Small intestine (tissue), 7 donors: Measurements from ENCODE around the gene SEL1L. TPM values are rescaled to one million over a fixed set of nuclear protein-coding genes. Genes with fewer than 3 reads are reported as not detected.
"Not testable (repeated sequence)": the region's sequence is repeated elsewhere in the genome, so short reads cannot be mapped to it uniquely, and the experiment has no call there.

Source experiments
- DNase-seq, 2 donors: peaks; one replicate each; pipeline versions ENCODE4 v3.0.0 to v3.0.0-alpha.2; 2013
- FAIRE-seq: peaks from 2 replicates; lab custom pipeline; 2012; peaks lifted over from hg19 to GRCh38; lab: Jason Lieb, UNC
- H3K27ac ChIP-seq, 3 donors: one replicate each; pipeline ENCODE4 v1.5.1; 2013; ENCODE audit warnings: low read length in 2 of 3, mild to moderate bottlenecking in 2 of 3, control low read depth in 1 of 3, inconsistent platforms in 1 of 3, low read depth in 1 of 3, moderate library complexity in 1 of 3
- H3K27me3 ChIP-seq, 3 donors: one replicate each; pipeline ENCODE4 v1.6.1; 2013; ENCODE audit warnings: low read length in 3 of 3, inconsistent platforms in 1 of 3; ENCODE audit not compliant: control insufficient read depth in 3 of 3, insufficient read depth in 3 of 3
- H3K36me3 ChIP-seq, 3 donors: one replicate each; pipeline ENCODE4 v1.6.1; 2013; ENCODE audit warnings: low read length in 3 of 3, inconsistent platforms in 1 of 3, low read depth in 1 of 3, mild to moderate bottlenecking in 1 of 3, moderate library complexity in 1 of 3; ENCODE audit not compliant: control insufficient read depth in 3 of 3, insufficient read depth in 2 of 3
- H3K4me1 ChIP-seq, 3 donors: one replicate each; pipeline ENCODE4 v1.6.1; 2013; ENCODE audit warnings: low read length in 2 of 3, inconsistent platforms in 1 of 3, low read depth in 1 of 3, mild to moderate bottlenecking in 1 of 3, moderate library complexity in 1 of 3; ENCODE audit not compliant: control insufficient read depth in 3 of 3, insufficient read depth in 2 of 3
- H3K4me3 ChIP-seq, 3 donors: one replicate each; pipeline ENCODE4 v1.5.1; 2013; ENCODE audit warnings: low read length in 3 of 3, control low read depth in 1 of 3, inconsistent platforms in 1 of 3, low read depth in 1 of 3, mild to moderate bottlenecking in 1 of 3, moderate library complexity in 1 of 3
- H3K9me3 ChIP-seq, 2 donors: one replicate each; pipeline ENCODE4 v1.6.1; 2013; ENCODE audit warnings: low read depth in 1 of 2, low read length in 1 of 2; ENCODE audit not compliant: control insufficient read depth in 2 of 2, insufficient read depth in 1 of 2
- WGBS, 3 donors: extraction: QIAGEN DNeasy Blood & Tissue Kit; methylation state at CpG; one replicate each; pipeline ENCODE4 v1.1.7; 2013; 5-methylcytosine and 5-hydroxymethylcytosine counted together
- polyA plus RNA-seq, 4 donors: library from polyadenylated mRNA; stranded (reverse) in 3 of 4; unstranded in 1 of 4; fragments of 200-250 nt in 3 of 4; fragments of 120-200 nt in 1 of 4; gene quantifications; one replicate each; pipeline versions ENCODE4 v1.2.1 to v1.2.3, GENCODE V29; 2013
- donor health status: healthy with polysubstance abuse.
- donor health status: control.
- donor health status: control.
- donor health status: Bipolar disorder and iron deficiency.
- donor health status: healthy.

The SEL1L gene
- polyA plus RNA-seq, 4 donors: 7.4 to 63.2 (median 15.5) TPM

DNA sequence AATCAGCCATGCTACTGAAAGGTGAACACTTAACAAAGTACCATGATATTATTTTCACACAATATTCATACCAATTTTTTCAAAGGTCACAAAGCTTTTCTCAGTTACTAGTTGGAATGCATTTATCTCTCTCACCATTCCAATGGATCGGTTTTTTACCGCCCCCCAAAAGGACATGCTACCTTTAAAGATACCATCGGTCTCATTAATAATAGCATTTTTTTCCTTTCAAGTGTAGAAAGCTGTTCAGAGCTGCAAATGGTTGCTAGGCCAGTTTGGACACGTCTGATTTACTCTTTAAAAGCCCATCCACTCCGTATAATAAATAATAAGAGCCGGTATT lies 98.6 kb downstream of the SEL1L start:
- Histone ChIP-seq H3K36me3 (no peaks in the 10 kb centered on the region), H3K4me3 (peak overlapping the region in 2 of 3 donors; percentile 59 to 66), H3K9me3 (no peaks in the 10 kb centered on the region), H3K4me1 (peaks cover 0 to 17% (median 0%) of the 10 kb centered on the region in 3 donors), H3K27ac (no peak overlapping the region), H3K27me3 (peaks cover 0 to 5% (median 0%) of the 10 kb centered on the region in 3 donors)
- 7 to 19% (median 14%) methylated on average over 6 of the region's 6 CpGs for WGBS, 3 donors
- no peak for DNase-seq
- no peak for FAIRE-seq

GRCh38 chr14:81434230-81434629 lies 99.4 kb downstream of the SEL1L start:
- DNase-seq: no peak
- H3K4me1 ChIP-seq: peaks cover 0 to 17% (median 0%) of the 10 kb centered on the region in 3 donors
- H3K4me3 ChIP-seq: no peak overlapping the region
- H3K36me3 ChIP-seq: no peaks in the 10 kb centered on the region
- 47 to 69% (median 68%) methylated on average over 4 of the region's 4 CpGs for WGBS, 3 donors
- H3K9me3 ChIP-seq: no peaks in the 10 kb centered on the region
- peaks cover 0 to 5% (median 0%) of the 10 kb centered on the region in 3 donors for H3K27me3 ChIP-seq
- H3K27ac ChIP-seq: no peak overlapping the region
- FAIRE-seq: no peak

DNA sequence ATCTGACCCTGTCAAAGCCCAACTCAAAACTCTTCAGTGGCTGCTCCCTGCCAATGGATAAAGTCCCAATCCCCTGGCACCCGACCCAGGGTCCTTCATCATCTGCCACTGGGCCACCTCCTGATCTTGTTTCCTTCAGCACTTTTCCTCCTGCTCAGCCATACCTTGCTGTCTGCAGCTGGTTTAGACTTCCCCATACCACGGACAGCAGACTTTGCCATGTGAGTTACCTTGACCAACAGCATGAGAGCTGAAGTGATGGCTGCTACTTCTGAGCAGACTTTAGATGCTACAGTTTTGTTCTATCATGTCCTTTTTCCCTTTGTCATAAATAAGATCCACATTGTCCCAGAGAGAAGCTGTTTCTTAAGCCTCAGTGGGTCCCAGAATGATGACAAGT lies 100.3 kb downstream of the SEL1L start:
- FAIRE-seq (no peak), DNase-seq (no peak)
- H3K9me3 ChIP-seq: no peaks in the 10 kb centered on the region
- 59 to 68% (median 65%) methylated on average over 2 of the region's 2 CpGs for whole genome bisulfite sequencing, 3 donors
- H3K4me3 ChIP-seq: no peak overlapping the region
- H3K27me3 ChIP-seq: peaks cover 0 to 5% (median 0%) of the 10 kb centered on the region in 3 donors
- peaks cover 0 to 17% (median 0%) of the 10 kb centered on the region in 3 donors for H3K4me1 ChIP-seq
- H3K27ac ChIP-seq: no peak overlapping the region
- H3K36me3 ChIP-seq: no peaks in the 10 kb centered on the region

DNA sequence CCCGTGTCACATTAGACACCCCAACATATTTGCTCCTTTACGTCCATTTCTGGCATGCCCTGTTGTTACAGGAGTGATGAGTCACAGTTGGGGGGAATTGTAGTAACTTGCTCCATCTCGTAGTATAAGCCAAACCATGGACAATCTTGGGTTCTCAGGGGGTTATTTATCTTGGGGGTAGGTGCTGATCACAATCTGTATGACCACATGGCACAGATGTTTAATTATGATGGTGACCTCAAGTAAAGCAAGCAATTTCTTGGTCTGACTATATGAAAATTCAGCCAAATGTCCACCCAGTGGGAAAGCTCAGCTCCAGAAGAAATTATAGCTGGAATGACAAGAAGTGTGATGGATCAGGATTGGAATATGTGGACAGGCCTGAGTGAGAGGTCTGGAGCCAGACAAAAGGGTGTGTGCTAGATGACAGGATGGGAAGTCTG lies 101.4 kb downstream of the SEL1L start:
- Histone ChIP-seq H3K27me3 (peaks cover 0 to 5% (median 0%) of the 10 kb centered on the region in 3 donors), H3K4me1 (peaks cover 0 to 12% (median 0%) of the 10 kb centered on the region in 3 donors), H3K9me3 (no peaks in the 10 kb centered on the region), H3K4me3 (no peak overlapping the region), H3K36me3 (no peaks in the 10 kb centered on the region), H3K27ac (no peak overlapping the region)
- DNase-seq (no peak), FAIRE-seq (no peak)
- WGBS, 3 donors: 74 to 86% (median 85%) methylated on average over 3 of the region's 3 CpGs

GRCh38 chr14:81430235-81430634 lies 103.4 kb downstream of the SEL1L start:
- Histone ChIP-seq H3K27ac (no peak overlapping the region), H3K4me3 (no peak overlapping the region), H3K27me3 (peaks cover 0 to 5% (median 0%) of the 10 kb centered on the region in 3 donors), H3K36me3 (peaks cover 0 to 2% (median 0%) of the 10 kb centered on the region in 3 donors), H3K9me3 (no peaks in the 10 kb centered on the region), H3K4me1 (peaks cover 0 to 5% (median 0%) of the 10 kb centered on the region in 3 donors)
- FAIRE-seq: no peak
- WGBS, 3 donors: 81 to 91% (median 87%) methylated on average over 5 of the region's 5 CpGs
- no peak for DNase-seq

DNA sequence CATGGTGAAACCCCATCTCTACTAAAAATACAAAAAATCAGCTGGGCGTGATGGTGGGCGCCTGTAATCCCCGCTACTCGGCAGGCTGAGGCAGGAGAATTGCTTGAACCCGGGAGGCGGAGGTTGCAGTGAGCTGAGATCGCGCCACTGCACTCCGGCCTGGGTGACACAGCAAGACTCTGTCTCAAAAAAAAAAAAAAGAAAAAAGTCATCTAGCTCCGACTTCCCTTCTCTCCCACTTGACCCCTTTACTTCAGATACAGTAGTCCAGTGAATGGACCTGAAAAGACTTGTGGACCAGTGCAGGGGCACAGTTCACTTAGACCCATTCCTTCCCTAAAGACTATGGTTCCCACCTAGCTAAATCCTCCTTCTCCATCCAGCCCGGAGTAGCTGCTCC lies 103.9 kb downstream of the SEL1L start:
- H3K27me3 ChIP-seq, DNase-seq, FAIRE-seq, H3K4me3 ChIP-seq, H3K27ac ChIP-seq, H3K9me3 ChIP-seq, H3K4me1 ChIP-seq, H3K36me3 ChIP-seq: not testable (repeated sequence)
- WGBS, 3 donors: 85 to 93% (median 92%) methylated on average over 9 to 11 of the region's 11 CpGs

- FAIRE-seq (no peak), DNase-seq (no peak)
- Histone ChIP-seq H3K4me3 (no peak overlapping the region), H3K9me3 (no peaks in the 10 kb centered on the region), H3K27me3 (no peaks in the 10 kb centered on the region), H3K27ac (no peak overlapping the region), H3K36me3 (peaks cover 0 to 2% (median 0%) of the 10 kb centered on the region in 3 donors), H3K4me1 (no peaks in the 10 kb centered on the region)
- WGBS, 3 donors: 74 to 100% (median 89%) methylated on average over 1 of the region's 1 CpG
These were observed 104.6 kb downstream of the SEL1L start for GRCh38 chr14:81429028-81429427.

DNA sequence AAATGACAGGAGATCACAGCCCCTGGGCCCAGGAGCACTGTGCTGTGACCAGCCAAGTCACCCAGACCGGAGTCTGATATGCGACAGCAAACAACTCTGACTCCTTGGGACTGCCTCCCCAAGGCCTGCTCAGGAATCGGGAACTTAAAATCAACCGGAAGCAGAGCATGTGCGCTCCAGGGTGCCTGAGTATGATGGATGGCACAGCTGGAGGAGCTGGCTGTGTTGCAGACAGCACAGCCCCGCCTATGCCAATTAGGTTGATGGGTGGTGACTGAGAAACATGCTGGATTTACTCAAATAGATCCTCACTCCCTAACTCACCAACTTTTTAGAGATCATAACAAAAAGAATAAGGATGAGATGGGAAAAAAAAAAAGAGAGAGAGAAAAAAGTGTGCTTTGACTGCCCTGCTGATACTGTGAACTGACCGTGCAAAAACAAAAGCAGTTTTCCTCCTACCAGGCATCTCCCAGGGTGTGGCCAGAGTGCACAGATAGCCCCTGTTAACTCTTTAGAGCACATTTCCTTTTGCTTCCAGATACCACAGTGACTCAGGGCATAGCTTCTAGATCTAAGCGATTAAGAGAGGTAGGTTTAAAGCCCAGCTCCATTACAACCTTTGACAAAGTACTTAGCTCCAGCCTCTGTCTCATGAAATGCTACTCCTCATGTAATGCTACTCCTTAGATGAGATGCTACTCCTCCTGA lies 106.2 kb downstream of the SEL1L start:
- no peak for FAIRE-seq
- no peak overlapping the region for H3K4me3 ChIP-seq
- no peak overlapping the region for H3K27ac ChIP-seq
- peak in 1 of 2 donors; percentile 18 for DNase-seq
- no peaks in the 10 kb centered on the region for H3K4me1 ChIP-seq
- H3K9me3 ChIP-seq: no peaks in the 10 kb centered on the region
- peaks cover 0 to 2% (median 0%) of the 10 kb centered on the region in 3 donors for H3K36me3 ChIP-seq
- H3K27me3 ChIP-seq: no peaks in the 10 kb centered on the region
- WGBS, 3 donors: 20 to 34% (median 28%) methylated on average over 8 of the region's 8 CpGs
